H9 (cell line): ENCODE data around the gene MYH9. TPM values are rescaled to one million over a fixed set of nuclear protein-coding genes. Genes with fewer than 3 reads are reported as not detected.
A peak's percentile ranks its signal among the peaks of the same experiment; 100 is the strongest.

Experiments
- DNase-seq: peaks from one replicate; pipeline ENCODE4 v3.0.0-alpha.2; 2017
- H2AFZ ChIP-seq: one replicate; pipeline ENCODE4 v1.6.1; 2013; ENCODE audit warnings: mild to moderate bottlenecking, low read length, control low read depth, moderate library complexity
- H2AK5ac ChIP-seq: 2 replicates; pipeline ENCODE4 v1.6.1; 2013; ENCODE audit warnings: low read length, control low read depth, mixed read lengths; ENCODE audit not compliant: insufficient read length
- H2BK120ac ChIP-seq: one replicate; pipeline ENCODE4 v1.6.1; 2013; ENCODE audit warnings: low read depth, mild to moderate bottlenecking, low read length, control low read depth, inconsistent platforms; ENCODE audit not compliant: poor library complexity, severe bottlenecking
- H2BK12ac ChIP-seq: 2 replicates; pipeline ENCODE4 v1.6.1; 2013; ENCODE audit warnings: low read length, control low read depth, mixed read lengths, low read depth; ENCODE audit not compliant: insufficient read length
- H2BK15ac ChIP-seq: 2 replicates; pipeline ENCODE4 v1.6.1; 2013; ENCODE audit warnings: low read depth, low read length, control low read depth
- H2BK20ac ChIP-seq: one replicate; pipeline ENCODE4 v1.6.1; 2013; ENCODE audit warnings: low read depth, mild to moderate bottlenecking, low read length, control low read depth, inconsistent platforms; ENCODE audit not compliant: poor library complexity, severe bottlenecking
- H2BK5ac ChIP-seq: 2 replicates; pipeline ENCODE4 v1.6.1; 2013; ENCODE audit warnings: low read length, control low read depth, mixed read lengths; ENCODE audit not compliant: insufficient read length
- H3K14ac ChIP-seq: 2 replicates; pipeline ENCODE4 v1.6.1; 2013; ENCODE audit warnings: low read length, control low read depth; ENCODE audit not compliant: insufficient read depth
- H3K18ac ChIP-seq: 2 replicates; pipeline ENCODE4 v1.6.1; 2013; ENCODE audit warnings: low read depth, mild to moderate bottlenecking, mixed read lengths, low read length, control low read depth; ENCODE audit not compliant: insufficient read length
- H3K23ac ChIP-seq: 2 replicates; pipeline ENCODE4 v1.6.1; 2013; ENCODE audit warnings: low read length, control low read depth, mixed read lengths, low read depth; ENCODE audit not compliant: insufficient read length
- H3K23me2 ChIP-seq: 2 replicates; pipeline ENCODE4 v1.6.1; 2013; ENCODE audit warnings: low read depth, mild to moderate bottlenecking, mixed read lengths, low read length, control low read depth; ENCODE audit not compliant: insufficient read length, poor library complexity, severe bottlenecking
- H3K27ac ChIP-seq: 2 replicates; pipeline ENCODE4 v1.5.1; 2013; ENCODE audit warnings: low read length, control low read depth, mixed read lengths, low read depth; ENCODE audit not compliant: insufficient read length
- H3K27me3 ChIP-seq: 2 replicates; pipeline ENCODE4 v1.6.1; 2013; ENCODE audit warnings: low read length, control low read depth, inconsistent platforms; ENCODE audit not compliant: insufficient read depth
- H3K4ac ChIP-seq: 2 replicates; pipeline ENCODE4 v1.6.1; 2013; ENCODE audit warnings: low read depth, mild to moderate bottlenecking, control low read depth, inconsistent platforms, low read length, moderate library complexity
- H3K4me1 ChIP-seq: 2 replicates; pipeline ENCODE4 v1.6.1; 2013; ENCODE audit warnings: low read length, control low read depth, inconsistent platforms; ENCODE audit not compliant: insufficient read depth
- H3K4me2 ChIP-seq: 2 replicates; pipeline ENCODE4 v1.6.1; 2013; ENCODE audit warnings: low read length, control low read depth, mixed read lengths; ENCODE audit not compliant: insufficient read length, insufficient read depth
- H3K56ac ChIP-seq: 2 replicates; pipeline ENCODE4 v1.6.1; 2013; ENCODE audit warnings: low read depth, mild to moderate bottlenecking, mixed read lengths, low read length, control low read depth; ENCODE audit not compliant: insufficient read length
- H3K79me1 ChIP-seq: 2 replicates; pipeline ENCODE4 v1.6.1; 2013; ENCODE audit warnings: low read depth, mild to moderate bottlenecking, moderate library complexity, low read length, control low read depth, inconsistent platforms; ENCODE audit not compliant: insufficient read depth, poor library complexity, severe bottlenecking
- H3K79me2 ChIP-seq: 2 replicates; pipeline ENCODE4 v1.6.1; 2013; ENCODE audit warnings: low read length, control low read depth, inconsistent platforms; ENCODE audit not compliant: insufficient read depth
- H3K9ac ChIP-seq: 2 replicates; pipeline ENCODE4 v1.6.1; 2013; ENCODE audit warnings: low read length, control low read depth, mixed read lengths; ENCODE audit not compliant: insufficient read length; ENCODE audit errors: extremely low read depth
- H3K9me3 ChIP-seq: one replicate; pipeline ENCODE4 v1.6.1; 2013; ENCODE audit warnings: low read depth, low read length, inconsistent platforms; ENCODE audit not compliant: control insufficient read depth
- H3T11ph ChIP-seq: one replicate; pipeline ENCODE4 v1.6.1; 2013; ENCODE audit warnings: mild to moderate bottlenecking, low read length, control low read depth, inconsistent platforms
- H4K20me1 ChIP-seq: one replicate; pipeline ENCODE4 v1.6.1; 2013; ENCODE audit not compliant: control insufficient read depth, insufficient read length, insufficient read depth
- H4K5ac ChIP-seq: 2 replicates; pipeline ENCODE4 v1.6.1; 2013; ENCODE audit warnings: low read depth, mild to moderate bottlenecking, mixed read lengths, low read length, control low read depth; ENCODE audit not compliant: insufficient read length
- H4K8ac ChIP-seq: replicated peaks from 2 replicates; pipeline ENCODE4 v1.6.1; 2013; ENCODE audit warnings: low read length, control low read depth, mixed read lengths, low read depth; ENCODE audit not compliant: insufficient read length
- H4K91ac ChIP-seq: 2 replicates; pipeline ENCODE4 v1.6.1; 2013; ENCODE audit warnings: low read depth, mild to moderate bottlenecking, moderate library complexity, mixed read lengths, low read length, control low read depth; ENCODE audit not compliant: insufficient read length
- H3K27ac Mint-ChIP-seq, 3 experiments: 2 replicates in 2 of 3; 3 replicates in 1 of 3; pipeline ENCODE4 v1.8.0; 2020 to 2021; ENCODE audit warnings: mixed read lengths in 3 of 3, mild to moderate bottlenecking in 1 of 3, moderate library complexity in 1 of 3
- H3K27me3 Mint-ChIP-seq: 2 replicates; pipeline ENCODE4 v1.8.0; 2021; ENCODE audit warnings: low read depth, mild to moderate bottlenecking, moderate library complexity, mixed read lengths
- H3K36me3 Mint-ChIP-seq, 3 experiments: 2 replicates in 2 of 3; 3 replicates in 1 of 3; pipeline ENCODE4 v1.8.0; 2020 to 2021; ENCODE audit warnings: low read depth in 3 of 3, mixed read lengths in 3 of 3; ENCODE audit not compliant: insufficient read depth in 1 of 3
- H3K4me1 Mint-ChIP-seq, 2 experiments: 2 replicates each; pipeline ENCODE4 v1.8.0; 2020; ENCODE audit warnings: mixed read lengths in 2 of 2
- H3K4me3 Mint-ChIP-seq, 2 experiments: 2 replicates in 1 of 2; 3 replicates in 1 of 2; pipeline ENCODE4 v1.8.0; 2020 to 2021; ENCODE audit warnings: mild to moderate bottlenecking in 2 of 2, mixed read lengths in 2 of 2, moderate library complexity in 1 of 2
- H3K9me3 Mint-ChIP-seq, 2 experiments: 2 replicates in 1 of 2; 3 replicates in 1 of 2; pipeline ENCODE4 v1.8.0; 2020; ENCODE audit warnings: mild to moderate bottlenecking in 2 of 2, mixed read lengths in 2 of 2, moderate library complexity in 1 of 2
- CTCF ChIP-seq: fragments of 200-600 bp; sonication (generic); conservative IDR thresholded peaks from 3 replicates; pipeline ENCODE4 v1.8.0; 2021; ENCODE audit warnings: antibody characterized with exemption, mild to moderate bottlenecking
- WGBS: extraction: QIAGEN DNeasy Blood & Tissue Kit; methylation state at CpG from one replicate; pipeline ENCODE4 v1.1.7; 2013; ENCODE audit warnings: missing lambda C conversion rate, low lambda C conversion rate, mixed read lengths; ENCODE audit not compliant: insufficient read length; ENCODE audit errors: extremely low coverage; 5-methylcytosine and 5-hydroxymethylcytosine counted together
- total RNA-seq: library from RNA; stranded (reverse); gene quantifications from 2 replicates; pipeline ENCODE4 v1.2.1, GENCODE V29; 2021

MYH9 gene
- total RNA-seq, 1 experiment from 2014 or later: 266 TPM

DNA sequence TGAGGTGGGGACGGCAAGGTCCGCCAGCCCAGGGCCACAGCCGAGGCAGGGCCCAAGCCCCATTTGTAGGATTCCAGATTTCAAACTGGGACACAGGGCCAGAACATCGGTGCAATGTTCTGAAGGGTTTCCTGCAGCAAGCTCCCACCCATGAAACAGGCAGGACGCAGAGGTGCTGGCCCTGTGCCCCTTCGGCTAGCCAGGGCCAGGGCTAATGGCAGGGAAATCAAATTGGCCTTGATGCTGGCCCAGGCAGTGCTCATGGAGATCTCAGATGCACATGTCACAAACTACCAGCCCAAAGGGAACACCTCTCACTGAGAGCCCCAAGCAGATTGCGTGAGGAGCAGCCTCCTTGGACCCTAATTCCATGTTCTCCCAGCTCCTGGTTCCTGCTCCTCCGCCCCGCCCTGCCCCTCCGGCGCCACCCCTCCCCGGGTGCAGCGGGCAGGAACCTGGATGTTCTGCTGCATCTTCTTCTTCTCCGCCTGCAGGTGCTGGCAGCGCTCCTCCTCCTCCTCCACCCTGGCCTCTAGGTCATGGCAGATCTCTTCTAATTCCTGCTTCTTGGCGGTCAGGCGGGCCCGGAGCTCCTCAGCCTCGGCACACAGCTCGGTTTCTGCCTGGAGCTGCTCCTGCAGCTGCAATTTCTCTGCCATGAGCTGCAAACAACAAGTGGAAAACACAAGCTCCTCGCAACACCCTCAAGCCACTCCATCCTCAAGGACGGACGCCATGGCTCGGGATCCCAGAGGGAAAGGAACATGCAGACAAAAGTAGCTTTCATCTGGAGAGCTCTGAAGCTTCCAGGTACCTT lies 87.2 kb downstream of the MYH9 start:
- no peaks in the 10 kb centered on the region for H3K79me2 ChIP-seq
- no peaks in the 10 kb centered on the region for H3K9me3 Mint-ChIP-seq
- H3K27ac Mint-ChIP-seq: peak overlapping the region in 2 of 3 experiments; percentile 66 to 81; a peak in 3 of 7 replicates

More for the DNA sequence above, 87.2 kb downstream of the MYH9 start:
- H3K14ac ChIP-seq: no peak overlapping the region
- H3K9me3 ChIP-seq: no peaks in the 10 kb centered on the region
- H3K4me1 Mint-ChIP-seq: 0 out of 4 replicates have a peak, but pooled peaks cover 0 to 3% of the 10 kb centered on the region in 2 experiments
- no peak for DNase-seq
- H2BK120ac ChIP-seq: no peak overlapping the region
- no peak overlapping the region for H3T11ph ChIP-seq
- H3K23me2 ChIP-seq: no peaks in the 10 kb centered on the region
- H3K79me1 ChIP-seq: no peaks in the 10 kb centered on the region
- no peak overlapping the region for H3K27ac ChIP-seq
- no peak overlapping the region for H3K18ac ChIP-seq
- no peak for TF ChIP-seq CTCF
- no peak overlapping the region for H3K9ac ChIP-seq
- H3K27me3 Mint-ChIP-seq: no peaks in the 10 kb centered on the region; the same call in 1 of the 2 replicates
- no peak overlapping the region for H2BK20ac ChIP-seq
- no peak overlapping the region for H3K56ac ChIP-seq
- no peak overlapping the region for H3K23ac ChIP-seq
- H2AFZ ChIP-seq: no peak overlapping the region
- H2BK12ac ChIP-seq: no peak overlapping the region
- H3K4me2 ChIP-seq: no peak overlapping the region
- no peaks in the 10 kb centered on the region for H4K20me1 ChIP-seq
- H4K5ac ChIP-seq: no peak overlapping the region
- H4K8ac ChIP-seq: no peak overlapping the region
- no peak overlapping the region for H4K91ac ChIP-seq
- WGBS: no CpG with 5 or more reads among the region's 24 CpGs
- no peaks in the 10 kb centered on the region for H3K27me3 ChIP-seq
- H3K4me3 Mint-ChIP-seq: peak overlapping the region in 1 of 2 experiments; percentile 38; a peak in 1 of 5 replicates
- no peak overlapping the region for H2BK15ac ChIP-seq
- no peak overlapping the region for H2AK5ac ChIP-seq
- H2BK5ac ChIP-seq: no peak overlapping the region
- peaks cover 65 to 97% (median 90%) of the 10 kb centered on the region in 3 experiments for H3K36me3 Mint-ChIP-seq
- no peak overlapping the region for H3K4ac ChIP-seq
- no peaks in the 10 kb centered on the region for H3K4me1 ChIP-seq
